OCI-LY3 (cell line): Measurements from ENCODE around the gene TIMM44.

ENCODE experiments used
- H2AFZ ChIP-seq: fragments of 200-600, 300-600 bp; shearing (Covaris generic); 2 replicates; pipeline ENCODE4 v1.6.0; 2014; ENCODE audit warnings: antibody characterized with exemption, low read depth, low read length
- H3K27ac ChIP-seq: fragments of 200-600, 300-600 bp; sonication (generic); 2 replicates; pipeline ENCODE4 v1.5.1; 2014; ENCODE audit warnings: mild to moderate bottlenecking, low read length, moderate library complexity, mixed read lengths
- H3K27me3 ChIP-seq: fragments of 200-600, 300-600 bp; sonication (generic); 2 replicates; pipeline ENCODE4 v1.6.1; 2014; ENCODE audit warnings: low read depth, low read length, mixed read lengths
- H3K36me3 ChIP-seq: fragments of 200-600, 300-600 bp; sonication (generic); replicated peaks from 2 replicates; pipeline ENCODE3; 2014; ENCODE audit warnings: low read depth, low read length, mixed read lengths
- H3K4me1 ChIP-seq: fragments of 300-600, 200-600 bp; sonication (generic); 2 replicates; pipeline ENCODE4 v1.6.1; 2014; ENCODE audit warnings: low read length, mixed read lengths
- H3K4me2 ChIP-seq: fragments of 200-600, 300-600 bp; sonication (generic); 2 replicates; pipeline ENCODE4 v1.6.1; 2014; ENCODE audit warnings: low read length, mixed read lengths
- H3K4me3 ChIP-seq: fragments of 300-600, 200-600 bp; sonication (generic); 2 replicates; pipeline ENCODE4 v1.5.1; 2014; ENCODE audit warnings: antibody characterized with exemption, mild to moderate bottlenecking, low read length, moderate library complexity
- H3K79me2 ChIP-seq: fragments of 300-600, 200-600 bp; shearing (Covaris generic); 2 replicates; pipeline ENCODE4 v1.6.1; 2014; ENCODE audit warnings: mild to moderate bottlenecking, low read length, mixed read lengths
- H3K9ac ChIP-seq: fragments of 300-600, 200-600 bp; shearing (Covaris generic); 2 replicates; pipeline ENCODE4 v1.6.0; 2014; ENCODE audit warnings: mild to moderate bottlenecking, low read length, moderate library complexity
- H3K9me3 ChIP-seq: fragments of 200-600, 300-600 bp; shearing (Covaris generic); 2 replicates; pipeline ENCODE4 v1.6.1; 2014; ENCODE audit warnings: low read length, mixed read lengths; ENCODE audit not compliant: insufficient read depth
- H4K20me1 ChIP-seq: fragments of 200-600, 300-600 bp; sonication (generic); 2 replicates; pipeline ENCODE4 v1.6.1; 2016; ENCODE audit warnings: low read length, mixed read lengths; ENCODE audit not compliant: insufficient read depth
- CTCF ChIP-seq: fragments of 200-600, 300-600 bp; sonication (generic); IDR thresholded peaks from 2 replicates; pipeline ENCODE4 v1.5.1; 2014; ENCODE audit warnings: antibody characterized with exemption, low read length, low read depth
- EZH2phosphoT487 ChIP-seq: fragments of 200-600 bp; shearing (Covaris generic); IDR thresholded peaks from 2 replicates; pipeline ENCODE4 v1.6.1; 2018; ENCODE audit warnings: antibody characterized with exemption, mixed run types, low read depth

TIMM44 gene

GRCh38 chr19:7940841-7941240 is 2.6 kb downstream of the TIMM44 start:
- Histone ChIP-seq H2AFZ (no peak overlapping the region), H3K4me3 (no peak overlapping the region), H3K27ac (no peak overlapping the region), H3K4me2 (no peak overlapping the region), H3K27me3 (no peaks in the 10 kb centered on the region), H3K4me1 (peaks cover 11% of the 10 kb centered on the region), H3K9me3 (no peaks in the 10 kb centered on the region), H3K9ac (no peak overlapping the region), H3K79me2 (peaks cover 52% of the 10 kb centered on the region), H4K20me1 (no peaks in the 10 kb centered on the region), H3K36me3 (peaks cover 27% of the 10 kb centered on the region)
- TF ChIP-seq CTCF: no peak

GRCh38 chr19:7934766-7935165 is 8.7 kb downstream of the TIMM44 start:
- Histone ChIP-seq H3K27me3 (no peaks in the 10 kb centered on the region), H3K9me3 (no peaks in the 10 kb centered on the region)
- TF ChIP-seq EZH2phosphoT487: no peak

GRCh38 chr19:7933828-7934725 is 9.4 kb downstream of the TIMM44 start:
- no peaks in the 10 kb centered on the region; the same call in 1 of the 2 replicates for H3K79me2 ChIP-seq
- H3K9me3 ChIP-seq: no peaks in the 10 kb centered on the region
- no peaks in the 10 kb centered on the region for H3K27me3 ChIP-seq
- H3K9ac ChIP-seq: no peak overlapping the region
- H3K4me3 ChIP-seq: no peak overlapping the region
- no peak overlapping the region for H3K27ac ChIP-seq
- H3K4me1 ChIP-seq: no peaks in the 10 kb centered on the region
- H4K20me1 ChIP-seq: 0 out of 2 replicates have a peak, but pooled peaks cover 3% of the 10 kb centered on the region
- peaks cover 56% of the 10 kb centered on the region for H3K36me3 ChIP-seq
- no peak overlapping the region for H2AFZ ChIP-seq
- TF ChIP-seq EZH2phosphoT487: no peak
- TF ChIP-seq CTCF: no peak
- no peak overlapping the region for H3K4me2 ChIP-seq

More at GRCh38 chr19:7934766-7935165, 8.7 kb downstream of the TIMM44 start:
- Histone ChIP-seq H3K36me3 (peaks cover 56% of the 10 kb centered on the region), H3K4me1 (no peaks in the 10 kb centered on the region), H3K27ac (no peak overlapping the region), H4K20me1 (0 out of 2 replicates have a peak, but pooled peaks cover 3% of the 10 kb centered on the region), H3K79me2 (peaks cover 2% of the 10 kb centered on the region; the same call in 1 of the 2 replicates), H3K4me3 (no peak overlapping the region), H3K4me2 (no peak overlapping the region), H2AFZ (no peak overlapping the region), H3K9ac (no peak overlapping the region)

- Histone ChIP-seq H3K9me3 (no peaks in the 10 kb centered on the region), H3K4me3 (no peak overlapping the region), H3K9ac (no peak overlapping the region), H4K20me1 (0 out of 2 replicates have a peak, but pooled peaks cover 3% of the 10 kb centered on the region), H2AFZ (no peak overlapping the region), H3K27ac (no peak overlapping the region), H3K36me3 (peaks cover 58% of the 10 kb centered on the region), H3K27me3 (no peaks in the 10 kb centered on the region), H3K79me2 (no peaks in the 10 kb centered on the region; the same call in 1 of the 2 replicates), H3K4me1 (no peaks in the 10 kb centered on the region), H3K4me2 (no peak overlapping the region)
- TF ChIP-seq EZH2phosphoT487: no peak
- TF ChIP-seq CTCF: peak; percentile 34
Measured at GRCh38 chr19:7933411-7933810, 10.1 kb downstream of the TIMM44 start.
